Measurements from ENCODE around the gene ERCC8.
"Not testable (repeated sequence)": the region's sequence is repeated elsewhere in the genome, so short reads cannot be mapped to it uniquely, and the experiment has no call there.

GRCh38 chr5:60860572-60860971 is 84.3 kb downstream of the ERCC8 start:
- not testable (repeated sequence) for TF ChIP-seq CTCF (conservative IDR thresholded peaks at IDR 0.05; ENCODE audit: low read length); EZH2phosphoT487 (IDR thresholded peaks at IDR 0.05; ENCODE audit: borderline replicate concordance)
